ENCODE data around the gene CPNE5.

DNA sequence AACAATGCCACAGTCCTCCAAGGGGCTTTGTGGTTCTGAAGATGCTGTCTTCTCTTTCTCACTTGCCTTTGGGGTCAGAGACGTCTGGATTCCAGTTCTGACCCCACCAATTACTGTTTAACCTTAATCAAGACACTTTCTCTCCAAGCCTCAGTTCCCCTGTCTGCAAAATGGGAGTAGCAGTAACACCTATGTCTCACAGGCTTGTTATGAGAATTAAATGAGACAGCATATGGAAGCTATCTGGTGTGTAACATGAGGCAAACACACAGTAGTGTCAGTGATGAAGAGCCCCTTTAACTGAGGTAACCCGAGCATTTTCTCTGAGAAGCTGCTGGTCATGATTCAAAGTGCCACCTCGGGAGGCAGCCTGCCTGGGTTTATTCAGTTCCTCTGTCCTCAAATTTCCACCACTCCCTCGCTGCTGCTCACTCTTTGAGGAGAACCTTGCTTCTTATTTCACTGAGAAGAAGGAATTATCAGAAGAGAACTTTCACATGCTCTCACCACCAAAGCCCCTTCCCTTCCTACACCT is 23.7 kb upstream of the CPNE5 start:
- TF ChIP-seq, protein P1, sequence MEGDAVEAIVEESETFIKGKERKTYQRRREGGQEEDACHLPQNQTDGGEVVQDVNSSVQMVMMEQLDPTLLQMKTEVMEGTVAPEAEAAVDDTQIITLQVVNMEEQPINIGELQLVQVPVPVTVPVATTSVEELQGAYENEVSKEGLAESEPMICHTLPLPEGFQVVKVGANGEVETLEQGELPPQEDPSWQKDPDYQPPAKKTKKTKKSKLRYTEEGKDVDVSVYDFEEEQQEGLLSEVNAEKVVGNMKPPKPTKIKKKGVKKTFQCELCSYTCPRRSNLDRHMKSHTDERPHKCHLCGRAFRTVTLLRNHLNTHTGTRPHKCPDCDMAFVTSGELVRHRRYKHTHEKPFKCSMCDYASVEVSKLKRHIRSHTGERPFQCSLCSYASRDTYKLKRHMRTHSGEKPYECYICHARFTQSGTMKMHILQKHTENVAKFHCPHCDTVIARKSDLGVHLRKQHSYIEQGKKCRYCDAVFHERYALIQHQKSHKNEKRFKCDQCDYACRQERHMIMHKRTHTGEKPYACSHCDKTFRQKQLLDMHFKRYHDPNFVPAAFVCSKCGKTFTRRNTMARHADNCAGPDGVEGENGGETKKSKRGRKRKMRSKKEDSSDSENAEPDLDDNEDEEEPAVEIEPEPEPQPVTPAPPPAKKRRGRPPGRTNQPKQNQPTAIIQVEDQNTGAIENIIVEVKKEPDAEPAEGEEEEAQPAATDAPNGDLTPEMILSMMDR (IDR thresholded peaks at IDR 0.05) = no peak
- TF ChIP-seq POLR2A (IDR thresholded peaks at IDR 0.05) = no peak

Measured in thyroid gland (tissue), 4 donors.